Kidney epithelial cell (primary cell): ENCODE data around the gene MAFG. TPM values are rescaled to one million over a fixed set of nuclear protein-coding genes. Genes with fewer than 3 reads are reported as not detected.

Experiments
- DNase-seq: peaks from one replicate; pipeline ENCODE4 v3.0.0-alpha.2; 2010; ENCODE audit warnings: low read depth
- H3K27me3 ChIP-seq: 2 replicates; pipeline ENCODE4 v1.6.0; 2011; ENCODE audit warnings: low read length; ENCODE audit not compliant: control insufficient read depth, insufficient read depth
- H3K36me3 ChIP-seq: 2 replicates; pipeline ENCODE4 v1.5.1; 2011; ENCODE audit warnings: low read length; ENCODE audit not compliant: control insufficient read depth, insufficient read depth
- H3K4me3 ChIP-seq: 2 replicates; pipeline ENCODE4 v1.5.1; 2011; ENCODE audit warnings: low read depth, mild to moderate bottlenecking, control low read depth, low read length
- total RNA-seq: library from RNA; depleted of rRNA; stranded (reverse); fragments of >200 nt; gene quantifications from 2 replicates; pipeline ENCODE4 v1.2.3, GENCODE V29; 2015
- TF ChIP-seq, protein P1 (sequence below): IDR thresholded peaks from 2 replicates; pipeline ENCODE4 v1.5.1; 2011; ENCODE audit warnings: mild to moderate bottlenecking, moderate library complexity, low read length, control low read depth, inconsistent platforms; ENCODE audit not compliant: insufficient read depth, poor library complexity, severe bottlenecking

The MAFG gene
- total RNA-seq, 1 donor from 2014 or later = 41.1 TPM

DNA sequence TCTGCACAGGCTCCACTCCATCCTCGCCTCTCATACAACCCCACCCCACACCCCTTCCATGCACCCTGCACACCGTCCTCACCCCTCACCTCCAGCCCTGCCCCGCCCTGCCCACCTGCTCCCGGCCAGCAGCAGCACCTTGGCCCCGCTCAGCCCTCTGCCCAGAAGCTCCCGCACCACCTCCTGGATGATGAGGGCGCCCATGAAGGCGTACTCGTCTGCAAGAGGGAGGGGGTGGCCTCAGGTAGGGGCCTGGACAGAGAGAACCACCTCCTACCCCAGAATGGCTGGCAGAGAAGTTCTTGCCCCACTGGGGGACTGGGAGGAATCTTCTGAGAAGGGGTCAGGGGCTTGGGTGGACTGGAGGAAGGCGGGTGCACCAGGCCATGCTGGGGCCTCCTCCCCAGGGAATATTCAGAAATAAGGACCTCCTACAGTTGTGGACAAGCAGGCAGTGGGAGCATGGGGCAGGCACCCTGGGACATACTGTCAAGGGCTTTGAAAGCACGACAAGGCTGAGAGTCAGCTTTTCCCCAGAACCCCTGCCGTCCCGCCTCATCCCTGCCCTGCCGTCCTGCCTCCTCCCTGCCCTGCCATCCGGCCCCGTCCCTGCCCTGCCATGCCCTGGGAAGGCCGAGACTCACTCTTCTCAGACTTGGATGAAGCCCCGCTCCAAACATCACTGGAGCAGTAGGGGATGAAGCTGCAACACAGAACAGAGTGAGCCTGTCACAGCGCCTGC, 30.3 kb upstream of the MAFG start:
- no peak for DNase-seq
- Histone ChIP-seq H3K36me3 (no peaks in the 10 kb centered on the region), H3K4me3 (no peak overlapping the region), H3K27me3 (peaks cover 52% of the 10 kb centered on the region)
- TF ChIP-seq, protein P1, sequence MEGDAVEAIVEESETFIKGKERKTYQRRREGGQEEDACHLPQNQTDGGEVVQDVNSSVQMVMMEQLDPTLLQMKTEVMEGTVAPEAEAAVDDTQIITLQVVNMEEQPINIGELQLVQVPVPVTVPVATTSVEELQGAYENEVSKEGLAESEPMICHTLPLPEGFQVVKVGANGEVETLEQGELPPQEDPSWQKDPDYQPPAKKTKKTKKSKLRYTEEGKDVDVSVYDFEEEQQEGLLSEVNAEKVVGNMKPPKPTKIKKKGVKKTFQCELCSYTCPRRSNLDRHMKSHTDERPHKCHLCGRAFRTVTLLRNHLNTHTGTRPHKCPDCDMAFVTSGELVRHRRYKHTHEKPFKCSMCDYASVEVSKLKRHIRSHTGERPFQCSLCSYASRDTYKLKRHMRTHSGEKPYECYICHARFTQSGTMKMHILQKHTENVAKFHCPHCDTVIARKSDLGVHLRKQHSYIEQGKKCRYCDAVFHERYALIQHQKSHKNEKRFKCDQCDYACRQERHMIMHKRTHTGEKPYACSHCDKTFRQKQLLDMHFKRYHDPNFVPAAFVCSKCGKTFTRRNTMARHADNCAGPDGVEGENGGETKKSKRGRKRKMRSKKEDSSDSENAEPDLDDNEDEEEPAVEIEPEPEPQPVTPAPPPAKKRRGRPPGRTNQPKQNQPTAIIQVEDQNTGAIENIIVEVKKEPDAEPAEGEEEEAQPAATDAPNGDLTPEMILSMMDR = no peak

DNA sequence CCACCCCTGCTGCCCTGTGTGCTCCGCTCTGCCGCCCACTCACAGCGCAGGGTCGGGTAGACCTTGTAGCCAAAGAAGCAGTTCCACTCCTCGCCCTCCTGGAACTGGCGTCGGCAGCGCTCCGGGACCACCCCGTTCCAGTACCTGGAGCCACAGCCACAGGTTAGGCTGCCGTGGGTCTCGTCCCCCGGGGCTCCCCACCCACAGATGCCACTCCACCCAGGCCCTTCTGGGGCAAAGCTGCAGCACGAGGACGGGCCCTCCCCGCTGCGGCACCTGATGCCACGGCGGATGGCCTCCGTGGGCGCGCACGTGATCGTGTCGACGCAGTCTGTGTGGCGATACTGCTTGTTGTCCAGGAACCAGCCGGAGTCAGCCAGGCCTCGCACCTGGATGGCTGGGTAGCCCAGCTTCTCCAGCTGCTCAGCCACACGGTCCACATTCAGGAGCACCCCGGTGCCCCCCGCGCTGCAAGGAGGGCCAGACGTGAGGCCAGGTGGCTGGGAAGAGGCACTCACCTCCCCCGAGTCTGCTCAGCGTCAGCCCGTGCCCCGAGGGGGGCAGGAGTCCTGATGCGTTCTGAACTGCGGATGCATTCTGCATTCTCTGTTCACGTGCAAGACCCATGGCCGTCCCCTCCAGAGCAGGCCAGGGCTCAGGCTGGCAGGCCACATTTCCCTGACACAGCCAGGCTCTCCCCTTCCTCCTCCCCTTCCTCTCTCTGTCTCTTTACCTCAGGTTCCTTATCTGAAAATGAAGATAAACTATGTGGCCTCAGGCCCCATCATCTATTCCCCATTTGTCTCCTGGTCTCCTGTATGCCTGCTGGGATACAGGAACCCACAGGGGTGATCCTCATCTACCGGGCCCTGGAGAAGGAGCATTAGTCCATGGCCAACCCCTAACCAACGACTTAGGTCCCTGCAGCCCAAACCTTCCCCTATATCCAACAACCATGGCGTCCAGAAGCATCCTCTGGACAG, 29.4 kb upstream of the MAFG start:
- Histone ChIP-seq H3K36me3 (no peaks in the 10 kb centered on the region), H3K4me3 (no peak overlapping the region), H3K27me3 (peaks cover 45% of the 10 kb centered on the region)
- TF ChIP-seq, protein P1 = no peak
- no peak for DNase-seq

DNA sequence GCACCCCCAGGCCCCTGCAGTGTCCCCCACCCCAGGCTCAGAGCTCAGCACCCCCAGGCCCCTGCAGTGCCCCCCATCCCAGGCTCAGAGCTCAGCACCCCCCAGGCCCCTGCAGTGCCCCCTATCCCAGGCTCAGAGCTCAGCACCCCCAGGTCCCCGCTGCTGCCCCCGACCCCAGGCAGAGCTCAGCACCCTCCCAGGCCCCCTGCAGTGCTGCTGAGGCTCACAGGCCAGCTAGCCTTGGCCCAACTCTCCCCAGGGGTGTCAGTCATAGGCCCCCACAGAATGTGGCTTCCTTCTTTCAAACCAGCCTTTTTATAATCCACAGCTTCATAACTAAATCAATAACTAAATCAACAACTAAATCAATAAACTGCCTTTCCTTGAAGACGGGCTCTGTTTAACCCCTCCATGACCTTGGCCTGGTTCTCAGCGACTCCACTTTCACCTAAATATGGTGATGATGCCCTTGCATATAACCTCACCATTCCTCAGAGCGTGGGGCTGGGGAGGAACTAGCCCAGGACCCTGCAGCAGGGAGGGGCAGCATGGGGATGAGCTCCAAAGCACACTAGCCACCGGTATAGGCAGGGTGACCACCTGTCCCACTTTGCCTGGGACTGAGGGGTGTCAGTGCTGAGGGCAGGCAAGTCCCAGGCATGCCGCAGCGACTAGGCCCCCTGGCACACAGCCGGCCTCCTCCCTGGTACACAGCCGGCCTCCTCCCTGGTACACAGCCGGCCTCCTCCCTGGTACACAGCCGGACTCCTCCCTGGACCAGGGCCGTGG, 28.4 kb upstream of the MAFG start:
- Histone ChIP-seq H3K36me3 (no peaks in the 10 kb centered on the region), H3K4me3 (no peak overlapping the region), H3K27me3 (peaks cover 40% of the 10 kb centered on the region)
- no peak for DNase-seq
- TF ChIP-seq, protein P1 = no peak

DNA sequence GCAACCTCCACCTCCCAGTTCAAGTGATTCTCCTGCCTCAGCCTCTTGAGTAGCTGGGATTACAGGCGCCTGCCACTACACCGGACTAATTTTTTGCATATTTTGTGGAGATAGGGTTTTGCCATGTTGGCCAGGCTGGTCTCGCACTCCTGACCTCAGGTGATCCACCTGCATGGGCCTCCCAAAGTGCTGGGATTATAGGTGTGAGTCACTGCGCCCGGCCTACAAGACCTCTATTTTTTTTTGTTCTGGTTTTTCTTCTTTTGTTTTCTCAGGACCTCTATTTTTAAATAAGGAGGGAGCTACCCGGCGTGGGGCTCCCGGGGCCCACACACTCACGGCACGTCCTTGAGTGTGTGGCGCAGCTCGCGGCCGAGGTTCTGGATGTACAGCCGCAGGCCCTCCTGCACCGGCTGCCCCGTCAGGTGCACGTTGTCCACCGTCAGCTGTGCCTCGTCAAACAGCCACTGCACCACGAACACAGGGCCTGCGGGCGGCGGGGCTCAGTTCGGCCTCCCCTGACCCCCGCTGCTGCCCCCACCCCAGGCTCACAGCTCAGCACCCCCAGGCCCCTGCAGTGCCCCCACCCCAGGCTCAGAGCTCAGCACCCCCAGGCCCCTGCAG, 27.6 kb upstream of the MAFG start:
- Histone ChIP-seq H3K36me3 (no peaks in the 10 kb centered on the region), H3K27me3 (peaks cover 35% of the 10 kb centered on the region), H3K4me3 (no peak overlapping the region)
- TF ChIP-seq, protein P1 = no peak
- no peak for DNase-seq
